AG04449 (cell line): Measurements from ENCODE around the gene EYS.
"Not testable (repeated sequence)": the region's sequence is repeated elsewhere in the genome, so short reads cannot be mapped to it uniquely, and the experiment has no call there.

Source experiments
- CTCF ChIA-PET: fragments of 350-600 bp; formaldehyde crosslinking; extraction: SDS; loops from one replicate; lab custom pipeline; 2021; ENCODE audit warnings: antibody characterized with exemption; lab: Yijun Ruan, JAX
- POLR2A ChIA-PET: fragments of 400-600, 350-600 bp; formaldehyde crosslinking; extraction: SDS; loops from one replicate; lab custom pipeline; 2020; ENCODE audit warnings: antibody characterized with exemption, inconsistent platforms; lab: Yijun Ruan, JAX
- DNase-seq: peaks from one replicate; pipeline ENCODE4 v3.0.0-alpha.2; 2010; ENCODE audit warnings: low read depth, low spot score
- H3K4me3 ChIP-seq: 2 replicates; pipeline ENCODE4 v1.5.1; 2011; ENCODE audit warnings: low read depth, mild to moderate bottlenecking, control low read depth, low read length
- CTCF ChIP-seq: IDR thresholded peaks from one replicate; pipeline ENCODE4 v1.5.1; 2011; ENCODE audit warnings: mild to moderate bottlenecking, moderate library complexity, low read length, control low read depth, inconsistent platforms; ENCODE audit not compliant: insufficient read depth; ENCODE audit errors: missing control alignments

Gene EYS

GRCh38 chr6:63940056-63940455, 1767.0 kb downstream of the EYS start:
- ChIA-PET CTCF (no interaction called here), POLR2A (no interaction called here)
- no peak for TF ChIP-seq CTCF
- DNase-seq: no peak
- H3K4me3 ChIP-seq: no peak overlapping the region

GRCh38 chr6:63936399-63936798, 1770.6 kb downstream of the EYS start:
- ChIA-PET CTCF (no interaction called here), POLR2A (no interaction called here)
- no peak for TF ChIP-seq CTCF
- DNase-seq: no peak
- H3K4me3 ChIP-seq: no peak overlapping the region

- CTCF ChIA-PET: no interaction called here
- no peak overlapping the region for H3K4me3 ChIP-seq
- no peak for TF ChIP-seq CTCF
- DNase-seq: no peak
- POLR2A ChIA-PET: no interaction called here
Measured at GRCh38 chr6:63935732-63936131, 1771.3 kb downstream of the EYS start.

- H3K4me3 ChIP-seq, CTCF ChIA-PET, DNase-seq, POLR2A ChIA-PET: not testable (repeated sequence)
Measured at GRCh38 chr6:63933948-63934347, 1773.1 kb downstream of the EYS start.

GRCh38 chr6:63930848-63931247, 1776.2 kb downstream of the EYS start:
- CTCF ChIA-PET: no interaction called here
- no peak overlapping the region for H3K4me3 ChIP-seq
- POLR2A ChIA-PET: no interaction called here
- no peak for DNase-seq
- TF ChIP-seq CTCF: no peak

GRCh38 chr6:63929111-63929510, 1777.9 kb downstream of the EYS start:
- POLR2A ChIA-PET: no interaction called here

More at GRCh38 chr6:63929111-63929510, 1777.9 kb downstream of the EYS start:
- CTCF ChIA-PET: no interaction called here
- H3K4me3 ChIP-seq: no peak overlapping the region
- no peak for TF ChIP-seq CTCF
- DNase-seq: no peak
